Endothelial cell of umbilical vein (primary cell): ENCODE data around the gene BCAP31. TPM values are rescaled to one million over a fixed set of nuclear protein-coding genes. Genes with fewer than 3 reads are reported as not detected.
"Not testable (repeated sequence)": the region's sequence is repeated elsewhere in the genome, so short reads cannot be mapped to it uniquely, and the experiment has no call there.

Source experiments
- BruUV-seq: library from RNA; stranded (reverse); fragments of 400-500 nt; replicated peaks from 2 replicates; lab custom pipeline; 2021; lab: Mats Ljungman, UMichigan
- CTCF ChIA-PET: fragments of 300-600, 350-600 bp; sonication (Branson Sonifier 250); formaldehyde crosslinking; loops from one replicate; lab custom pipeline; 2021; ENCODE audit warnings: antibody characterized with exemption, inconsistent platforms; lab: Charles Lee
- POLR2A ChIA-PET: fragments of 300-600, 350-600 bp; sonication (Branson Sonifier 250); formaldehyde crosslinking; loops from one replicate; lab custom pipeline; 2021; ENCODE audit warnings: antibody characterized with exemption, inconsistent platforms; lab: Charles Lee
- DNase-seq: peaks from one replicate; pipeline ENCODE4 v3.0.0-alpha.2; 2011; ENCODE audit warnings: low read depth, low spot score
- FAIRE-seq: peaks from 2 replicates; lab custom pipeline; 2011; peaks lifted over from hg19 to GRCh38; lab: Jason Lieb, UNC
- H2AFZ ChIP-seq: 2 replicates; pipeline ENCODE4 v1.6.0; 2012; ENCODE audit warnings: low read depth, low read length, control low read depth, inconsistent platforms
- H3K27ac ChIP-seq: 2 replicates; pipeline ENCODE4 v1.5.1; 2011; ENCODE audit warnings: low read depth, mild to moderate bottlenecking, control low read depth, low read length, moderate library complexity; ENCODE audit not compliant: insufficient read depth
- H3K27me3 ChIP-seq, 2 experiments: 2 replicates each; pipeline versions ENCODE4 v1.6.0 to v1.6.1; 2011; ENCODE audit warnings: low read length in 2 of 2, mixed read lengths in 1 of 2; ENCODE audit not compliant: control insufficient read depth in 2 of 2, insufficient read depth in 2 of 2
- H3K36me3 ChIP-seq, 2 experiments: 2 replicates in 1 of 2; 3 replicates in 1 of 2; pipeline ENCODE4 v1.5.1; 2011; ENCODE audit warnings: low read length in 2 of 2, mild to moderate bottlenecking in 1 of 2, moderate library complexity in 1 of 2; ENCODE audit not compliant: control insufficient read depth in 2 of 2, insufficient read depth in 2 of 2; ENCODE audit errors: extremely low read depth in 1 of 2
- H3K4me1 ChIP-seq: 3 replicates; pipeline ENCODE4 v1.5.1; 2011; ENCODE audit warnings: mild to moderate bottlenecking, low read length; ENCODE audit not compliant: control insufficient read depth, insufficient read depth; ENCODE audit errors: extremely low read depth
- H3K4me2 ChIP-seq: 2 replicates; pipeline ENCODE4 v1.6.1; 2011; ENCODE audit warnings: low read length, control low read depth, mixed read lengths; ENCODE audit not compliant: insufficient read depth
- H3K4me3 ChIP-seq, 3 experiments: fragments of 200-600 bp in 1 of 3; sonication (generic), shearing (Covaris generic) in 1 of 3; replicated peaks in 1 of 3; 2 replicates each; pipeline ENCODE4 v1.5.1; 2011 to 2016; ENCODE audit warnings: control low read depth in 3 of 3, low read length in 3 of 3, mild to moderate bottlenecking in 2 of 3, inconsistent platforms in 1 of 3, low read depth in 1 of 3, moderate library complexity in 1 of 3; ENCODE audit not compliant: insufficient read depth in 1 of 3
- H3K79me2 ChIP-seq: 2 replicates; pipeline ENCODE4 v1.6.0; 2012; ENCODE audit warnings: low read length, inconsistent platforms; ENCODE audit not compliant: control insufficient read depth, insufficient read depth
- H3K9ac ChIP-seq: replicated peaks from 2 replicates; pipeline ENCODE3; 2011; ENCODE audit warnings: low read length, control low read depth; ENCODE audit not compliant: insufficient read depth; ENCODE audit errors: extremely low read depth
- H3K9me1 ChIP-seq: replicated peaks from 3 replicates; pipeline ENCODE4 v1.6.0; 2011; ENCODE audit warnings: mild to moderate bottlenecking, low read length; ENCODE audit not compliant: control insufficient read depth, insufficient read depth; ENCODE audit errors: extremely low read depth
- H3K9me3 ChIP-seq: replicated peaks from 2 replicates; pipeline ENCODE4 v1.5.1; 2012; ENCODE audit warnings: low read length, inconsistent platforms; ENCODE audit not compliant: control insufficient read depth, insufficient read depth
- H4K20me1 ChIP-seq: replicated peaks from 2 replicates; pipeline ENCODE3; 2011; ENCODE audit warnings: mild to moderate bottlenecking, low read length; ENCODE audit not compliant: control insufficient read depth, insufficient read depth; ENCODE audit errors: extremely low read depth
- CTCF ChIP-seq, 2 donors: IDR thresholded peaks; 1 replicate in 1 of 2; 2 replicates in 1 of 2; pipeline ENCODE4 v1.5.1; 2011; ENCODE audit warnings: low read length in 2 of 2, mild to moderate bottlenecking in 2 of 2, moderate library complexity in 2 of 2, control low read depth in 1 of 2, inconsistent platforms in 1 of 2, low read depth in 1 of 2; ENCODE audit not compliant: insufficient read depth in 1 of 2; ENCODE audit errors: extremely low read depth in 1 of 2
- EZH2 ChIP-seq: IDR thresholded peaks from 2 replicates; pipeline ENCODE4 v1.6.1; 2012; ENCODE audit warnings: borderline replicate concordance, low read depth, mild to moderate bottlenecking, moderate library complexity, low read length, inconsistent platforms; ENCODE audit not compliant: severe bottlenecking
- FOS ChIP-seq: IDR thresholded peaks from 2 replicates; pipeline ENCODE4 v1.6.1; 2011; ENCODE audit warnings: mild to moderate bottlenecking, low read length, moderate library complexity, borderline replicate concordance; ENCODE audit not compliant: insufficient read depth
- GATA2 ChIP-seq: IDR thresholded peaks from 2 replicates; pipeline ENCODE4 v1.7.0; 2011; ENCODE audit warnings: low read depth, mild to moderate bottlenecking, moderate library complexity, mixed read lengths, low read length; ENCODE audit not compliant: insufficient read length, insufficient read depth
- JUN ChIP-seq: IDR thresholded peaks from 2 replicates; pipeline ENCODE4 v1.6.1; 2011; ENCODE audit warnings: borderline replicate concordance, low read depth; ENCODE audit not compliant: insufficient read length, insufficient read depth
- MAX ChIP-seq: IDR thresholded peaks from 2 replicates; pipeline ENCODE4 v1.6.1; 2011; ENCODE audit not compliant: insufficient read depth, insufficient read length
- MYC ChIP-seq: IDR thresholded peaks from one replicate; pipeline ENCODE4 v1.6.1; 2011; ENCODE audit warnings: mild to moderate bottlenecking, low read depth, low read length
- POLR2A ChIP-seq: IDR thresholded peaks from 2 replicates; pipeline ENCODE4 v1.6.1; 2012; ENCODE audit warnings: low read depth, mild to moderate bottlenecking, control low read depth, low read length
- POLR2AphosphoS5 ChIP-seq: IDR thresholded peaks from 2 replicates; pipeline ENCODE4 v1.6.1; 2012; ENCODE audit warnings: low read depth, mild to moderate bottlenecking, control low read depth, low read length, moderate library complexity; ENCODE audit not compliant: insufficient read depth
- dilution Hi-C: fragments of 300-500 bp; cut with MboI; formaldehyde crosslinking; loops from one replicate; pipeline ENCODE4 v1.15.0; 2019; ENCODE audit warnings: low sequenced_read_pairs; ENCODE audit not compliant: extremely low pct_ligation_motif_present
- intact Hi-C: fragments of 100-400 bp; cut with micrococcal nuclease; formaldehyde crosslinking; loops from one replicate; pipeline ENCODE4 v1.10.0; 2022
- polyA plus RNA-seq, 4 experiments: library from polyadenylated mRNA; depleted of rRNA in 3 of 4; stranded (reverse) in 3 of 4; unstranded in 1 of 4; fragments of >200 nt; gene quantifications; 2 replicates each; pipeline versions ENCODE4 v1.2.1 to v1.2.3, GENCODE V29; 2011 to 2012; ENCODE audit warnings: missing spikeins in 1 of 4
- total RNA-seq: library from RNA; stranded (reverse); gene quantifications from 2 replicates; pipeline ENCODE4 v1.2.3, GENCODE V29; 2021

BCAP31 gene
- total and polyA plus RNA-seq, 2 donors (not counting 3 experiments of a cell fraction or from before 2014, with no cell fraction given): 169 to 203 TPM

DNA sequence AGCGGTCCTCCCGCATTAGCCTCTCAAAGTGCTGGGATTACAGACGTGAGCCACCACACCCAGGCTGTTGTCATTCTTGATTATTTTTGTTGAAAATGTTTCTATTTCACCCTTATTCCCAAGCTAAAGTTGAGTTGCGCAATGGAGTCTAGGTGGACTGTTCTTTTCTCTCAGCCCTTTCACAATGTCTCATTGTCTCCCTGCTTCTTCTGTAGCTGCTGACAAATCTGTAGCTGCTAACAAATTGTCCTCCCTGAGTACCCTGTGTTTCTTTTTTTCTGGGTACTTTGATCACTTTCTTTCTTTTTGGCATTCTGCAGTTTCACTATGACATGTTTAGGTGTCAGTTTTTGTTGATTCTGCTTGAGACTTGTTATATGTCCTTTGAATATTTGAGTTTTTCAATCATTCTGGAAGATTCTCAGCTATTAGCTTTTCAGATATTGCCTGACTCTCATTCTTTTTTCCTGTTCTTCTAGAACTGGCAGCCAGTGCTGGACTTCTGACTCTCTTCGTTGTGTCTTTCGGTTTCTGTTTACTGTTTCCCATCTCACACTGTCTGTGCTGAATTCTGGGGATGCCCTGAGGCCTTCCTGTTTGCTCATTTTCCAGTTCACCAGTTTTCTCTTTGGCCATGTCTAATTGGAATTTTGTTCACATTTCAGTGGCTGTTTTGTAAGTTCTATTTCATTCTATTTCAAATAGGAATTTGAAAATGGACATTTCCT, 7.1 kb upstream of the BCAP31 start:
- no peaks in the 10 kb centered on the region for H3K9me3 ChIP-seq
- no peak overlapping the region for H3K4me3 ChIP-seq
- no peaks in the 10 kb centered on the region for H4K20me1 ChIP-seq
- intact Hi-C loops: no loop called here
- no peaks in the 10 kb centered on the region for H3K79me2 ChIP-seq
- ChIA-PET CTCF (no interaction called here), POLR2A (no interaction called here)
- H3K9me1 ChIP-seq: no peaks in the 10 kb centered on the region
- H3K9ac ChIP-seq: no peak overlapping the region
- DNase-seq: no peak
- no TSS peak for BruUV-seq
- H3K27me3 ChIP-seq: no peaks in the 10 kb centered on the region
- H3K4me2 ChIP-seq: no peak overlapping the region
- no peaks in the 10 kb centered on the region for H3K36me3 ChIP-seq
- peaks cover 14% of the 10 kb centered on the region for H3K4me1 ChIP-seq
- peak; percentile 44 for FAIRE-seq
- H2AFZ ChIP-seq: no peak overlapping the region
- dilution Hi-C loops: no loop called here
- no peak overlapping the region for H3K27ac ChIP-seq
- TF ChIP-seq MAX (no peak), CTCF (IDR thresholded peaks at IDR 0.05; ENCODE audit: extremely low read depth in 1 of 2, insufficient read depth in 1 of 2, low read depth in 1 of 2, low read length in 2 of 2) (no peak), POLR2A (no peak), MYC (no peak), FOS (no peak), EZH2 (no peak), GATA2 (no peak), JUN (no peak), POLR2AphosphoS5 (no peak)

- H3K4me2 ChIP-seq, CTCF ChIA-PET, BruUV-seq: not testable (repeated sequence)
These were observed 5.9 kb upstream of the BCAP31 start for GRCh38 chrX:153730115-153730514.

More at GRCh38 chrX:153730115-153730514, 5.9 kb upstream of the BCAP31 start:
- DNase-seq, H3K4me3 ChIP-seq, intact Hi-C loops, H3K9ac ChIP-seq, H3K36me3 ChIP-seq, H3K27me3 ChIP-seq, H4K20me1 ChIP-seq, H3K9me1 ChIP-seq, H3K27ac ChIP-seq, dilution Hi-C loops, H2AFZ ChIP-seq, POLR2A ChIA-PET, H3K9me3 ChIP-seq, FAIRE-seq, H3K79me2 ChIP-seq: not testable (repeated sequence)
- H3K4me1 ChIP-seq: peaks cover 16% of the 10 kb centered on the region
